Prostate gland (tissue), 2 donors: ENCODE results near the gene KRTAP10-2.

Experiments
- POLR2A ChIP-seq: fragments of 450-650 bp; IDR thresholded peaks from one replicate; pipeline ENCODE4 v1.6.1; 2016; ENCODE audit warnings: antibody characterized with exemption, mild to moderate bottlenecking
- TF ChIP-seq, protein P1 (sequence below), 4 experiments: fragments of 200-600 bp in 2 of 4; fragments of 450-650 bp in 2 of 4; sonication (generic) in 2 of 4; IDR thresholded peaks; 1 replicate in 3 of 4; 2 replicates in 1 of 4; pipeline ENCODE4 v1.5.1; 2016 to 2019; ENCODE audit warnings: antibody characterized with exemption in 4 of 4, mild to moderate bottlenecking in 2 of 4, moderate library complexity in 2 of 4

DNA sequence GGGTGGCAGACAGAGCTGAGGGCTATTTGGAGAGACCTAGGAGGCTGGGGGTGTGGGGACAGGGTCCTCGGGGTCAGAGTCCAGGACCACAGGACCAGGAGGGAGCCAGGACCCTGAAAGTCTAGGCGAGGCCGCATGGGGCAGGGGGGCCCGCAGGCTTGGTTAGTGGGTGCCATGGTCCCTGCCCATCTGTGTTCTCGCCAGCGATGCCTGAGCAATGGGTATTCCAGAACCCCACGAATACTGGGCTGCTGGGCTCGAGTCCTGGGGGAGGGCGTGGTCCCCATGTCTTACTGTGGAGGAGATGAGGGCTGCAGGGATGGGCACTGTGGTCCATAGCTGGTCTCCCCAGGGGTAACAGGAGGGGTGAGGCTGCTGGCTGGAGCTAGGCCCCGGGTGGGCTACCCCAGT lies 39.0 kb upstream of the KRTAP10-2 start:
- TF ChIP-seq, protein P1, sequence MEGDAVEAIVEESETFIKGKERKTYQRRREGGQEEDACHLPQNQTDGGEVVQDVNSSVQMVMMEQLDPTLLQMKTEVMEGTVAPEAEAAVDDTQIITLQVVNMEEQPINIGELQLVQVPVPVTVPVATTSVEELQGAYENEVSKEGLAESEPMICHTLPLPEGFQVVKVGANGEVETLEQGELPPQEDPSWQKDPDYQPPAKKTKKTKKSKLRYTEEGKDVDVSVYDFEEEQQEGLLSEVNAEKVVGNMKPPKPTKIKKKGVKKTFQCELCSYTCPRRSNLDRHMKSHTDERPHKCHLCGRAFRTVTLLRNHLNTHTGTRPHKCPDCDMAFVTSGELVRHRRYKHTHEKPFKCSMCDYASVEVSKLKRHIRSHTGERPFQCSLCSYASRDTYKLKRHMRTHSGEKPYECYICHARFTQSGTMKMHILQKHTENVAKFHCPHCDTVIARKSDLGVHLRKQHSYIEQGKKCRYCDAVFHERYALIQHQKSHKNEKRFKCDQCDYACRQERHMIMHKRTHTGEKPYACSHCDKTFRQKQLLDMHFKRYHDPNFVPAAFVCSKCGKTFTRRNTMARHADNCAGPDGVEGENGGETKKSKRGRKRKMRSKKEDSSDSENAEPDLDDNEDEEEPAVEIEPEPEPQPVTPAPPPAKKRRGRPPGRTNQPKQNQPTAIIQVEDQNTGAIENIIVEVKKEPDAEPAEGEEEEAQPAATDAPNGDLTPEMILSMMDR (IDR thresholded peaks at IDR 0.05) = no peak
- TF ChIP-seq POLR2A = no peak
